ENCODE results near the gene PTPRD.

PTPRD gene

GRCh38 chr9:8845808-8846207, 1767.0 kb downstream of the PTPRD start:
- no peak for DNase-seq

DNA sequence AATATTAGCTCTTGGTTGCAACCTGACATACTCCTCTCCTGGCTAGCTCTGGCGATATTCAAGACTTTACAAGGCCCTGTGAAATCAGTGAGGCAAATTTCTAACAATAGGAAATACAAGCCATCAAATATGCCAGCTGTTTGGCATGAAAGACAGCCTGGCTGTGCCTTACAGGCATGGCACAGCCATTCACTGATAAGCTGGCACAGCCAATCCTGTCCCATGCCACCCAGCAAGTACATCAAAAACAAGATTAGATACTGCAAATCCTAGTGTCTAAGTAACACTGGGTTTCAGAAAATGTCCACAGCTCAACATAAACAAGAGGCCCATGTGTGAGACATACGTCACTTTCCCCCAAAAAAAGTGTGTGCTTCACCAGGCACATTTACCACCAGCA, 1767.4 kb downstream of the PTPRD start:
- no peak for DNase-seq

- DNase-seq, result no peak
Observed at GRCh38 chr9:8844549-8844948, 1768.3 kb downstream of the PTPRD start.

- DNase-seq, result no peak
Observed at GRCh38 chr9:8842402-8843193, 1770.2 kb downstream of the PTPRD start.

DNA sequence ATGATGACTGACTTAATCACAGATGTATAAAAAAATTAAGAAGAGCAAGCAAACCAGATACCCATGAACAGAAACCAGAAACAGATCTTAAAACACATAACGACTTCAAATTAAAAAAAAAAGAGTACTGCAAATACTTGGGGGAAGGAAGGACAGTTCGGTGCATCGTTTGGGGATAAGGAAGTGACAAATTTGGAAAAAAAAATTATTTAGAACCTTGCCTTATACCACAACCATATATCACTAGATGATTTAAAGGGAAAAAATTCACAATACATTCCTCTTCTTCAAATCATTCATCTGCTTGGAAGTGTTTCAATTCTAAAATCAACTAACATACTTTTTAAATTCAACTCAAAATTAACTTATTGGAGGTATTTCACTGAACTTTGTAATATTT, 1774.7 kb downstream of the PTPRD start:
- DNase-seq, result no peak

- DNase-seq, result no peak
Observed at GRCh38 chr9:8835291-8835690, 1777.5 kb downstream of the PTPRD start.

DNA sequence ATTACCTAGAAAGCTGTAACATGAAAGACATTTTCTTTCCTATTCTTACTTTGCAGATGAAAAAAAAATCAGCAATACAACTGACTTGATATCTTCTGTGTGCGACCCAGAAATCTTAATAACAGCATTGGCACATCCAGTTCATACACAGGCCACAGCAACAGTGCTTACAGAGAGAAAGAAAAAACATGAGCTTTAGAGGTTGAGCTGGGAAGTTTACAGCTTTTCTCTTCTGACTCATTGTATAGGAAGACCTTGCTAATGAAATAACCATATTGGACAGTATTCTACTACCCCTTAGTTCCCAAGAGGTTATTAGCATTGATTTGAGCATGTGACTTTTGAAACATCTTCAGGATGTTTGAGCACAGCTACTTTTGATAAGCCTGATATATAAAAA, 1779.8 kb downstream of the PTPRD start:
- DNase-seq, result no peak

DNA sequence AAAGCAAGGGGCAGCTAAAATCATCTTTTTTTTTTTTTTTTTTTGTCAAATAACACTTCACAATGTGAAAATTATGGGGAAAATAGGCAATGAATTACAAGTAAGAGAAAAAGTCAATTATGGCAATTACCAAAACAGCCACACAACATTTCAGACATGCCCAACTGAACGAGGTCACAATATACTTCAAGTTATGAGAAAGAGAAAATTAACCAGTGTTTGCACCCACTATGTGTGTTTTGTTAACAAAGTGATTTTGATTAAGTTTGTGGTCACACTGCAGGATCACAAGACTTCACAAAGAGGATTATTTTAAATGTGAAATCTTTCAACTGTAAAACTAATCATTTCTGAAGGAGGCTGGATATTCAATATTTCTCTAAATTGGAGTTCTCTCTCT, 1780.4 kb downstream of the PTPRD start:
- DNase-seq, result no peak

GRCh38 chr9:8831568-8831967, 1781.2 kb downstream of the PTPRD start:
- DNase-seq, result no peak

DNA sequence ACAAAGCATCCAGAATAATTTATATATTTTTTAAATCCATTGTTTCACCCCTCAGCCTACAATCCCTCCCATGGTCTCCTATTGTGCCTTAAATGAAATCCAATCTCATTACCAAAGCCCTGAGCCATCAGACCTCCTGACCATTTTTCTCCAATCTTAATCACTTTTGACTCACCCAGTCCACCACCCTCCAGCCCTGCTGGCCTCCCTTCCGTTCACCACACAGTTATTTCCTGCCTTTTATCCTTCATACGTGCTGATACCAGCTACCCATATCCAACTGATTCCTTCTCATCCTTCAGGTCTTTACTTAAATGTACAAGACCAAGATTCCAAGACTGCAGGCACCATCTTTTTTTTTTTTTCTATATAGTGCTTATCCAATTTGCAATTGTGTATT, 1786.5 kb downstream of the PTPRD start:
- no peak for DNase-seq

GRCh38 chr9:8825585-8826147, 1787.1 kb downstream of the PTPRD start:
- no peak for DNase-seq

- DNase-seq, result no peak
Observed at GRCh38 chr9:8823131-8823895, 1789.5 kb downstream of the PTPRD start.

- DNase-seq, result no peak
Observed at GRCh38 chr9:8822667-8823025, 1790.2 kb downstream of the PTPRD start.

- DNase-seq, result no peak
Observed at GRCh38 chr9:8821910-8822666, 1790.7 kb downstream of the PTPRD start.

- DNase-seq, result no peak
Observed at GRCh38 chr9:8817335-8817734, 1795.5 kb downstream of the PTPRD start.

GRCh38 chr9:8816361-8816760, 1796.4 kb downstream of the PTPRD start:
- DNase-seq, result no peak

DNA sequence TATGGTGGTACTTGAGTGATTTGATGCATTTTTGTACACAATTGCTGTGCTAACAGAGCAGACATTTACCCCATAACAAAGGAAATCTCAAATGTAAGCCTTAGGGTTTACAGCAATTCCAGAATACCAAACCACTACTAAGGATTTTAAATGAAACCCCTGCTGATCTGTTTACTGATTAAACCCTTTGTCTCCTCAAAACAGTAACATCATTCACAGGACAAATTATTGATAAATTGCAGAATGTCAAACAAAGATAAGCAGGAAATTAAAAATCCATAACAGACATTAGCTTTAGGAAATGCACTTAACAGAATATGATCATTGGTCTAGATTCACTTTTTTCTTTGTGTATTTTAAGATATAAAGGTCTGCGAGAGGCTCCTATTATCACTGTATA, 1796.9 kb downstream of the PTPRD start:
- DNase-seq, result no peak

GRCh38 chr9:8815219-8815618, 1797.6 kb downstream of the PTPRD start:
- no peak for DNase-seq

DNA sequence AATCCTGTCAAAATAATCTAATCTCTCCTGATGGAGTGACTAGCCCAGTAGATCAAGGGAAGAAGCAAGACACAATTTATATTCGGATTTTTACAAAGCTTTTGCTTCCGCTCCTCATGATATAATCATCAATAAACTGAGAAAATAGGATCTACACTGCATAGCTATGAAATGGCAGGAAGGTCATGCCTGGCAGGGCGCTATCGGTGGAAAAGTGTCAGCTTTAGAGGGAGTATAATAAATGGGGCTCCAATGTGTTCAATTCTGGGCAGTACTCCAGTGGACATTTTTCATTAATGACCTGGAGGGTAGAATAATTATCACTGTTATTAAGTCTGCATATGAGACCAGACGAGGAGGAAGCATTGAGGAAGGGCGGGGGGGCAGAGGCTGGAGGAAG, 1799.9 kb downstream of the PTPRD start:
- DNase-seq, result no peak

GRCh38 chr9:8809741-8810140, 1803.1 kb downstream of the PTPRD start:
- no peak for DNase-seq

- DNase-seq, result no peak
Observed at GRCh38 chr9:8806150-8806549, 1806.7 kb downstream of the PTPRD start.

DNA sequence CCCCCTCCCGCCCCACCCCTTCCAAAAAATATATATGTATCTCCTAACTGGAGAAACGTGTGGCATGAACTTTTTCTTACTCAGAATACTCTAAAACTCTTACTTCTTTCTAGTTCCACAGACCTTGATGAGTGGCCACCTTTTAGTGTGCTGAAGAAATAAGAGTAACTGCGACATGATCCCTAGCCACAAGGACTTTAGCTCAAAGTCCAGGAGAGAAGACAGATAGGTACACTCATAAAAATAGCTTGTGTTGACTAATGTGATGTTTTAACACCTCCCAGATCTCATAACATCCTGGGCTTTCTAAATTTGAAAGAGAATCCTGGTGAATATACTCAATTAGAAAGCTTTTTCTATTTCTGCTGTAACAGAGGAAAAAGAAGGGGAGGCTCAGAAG, 1808.2 kb downstream of the PTPRD start:
- no peak for DNase-seq

GRCh38 chr9:8802242-8802641, 1810.6 kb downstream of the PTPRD start:
- no peak for DNase-seq

GRCh38 chr9:8800196-8800595, 1812.6 kb downstream of the PTPRD start:
- DNase-seq, result no peak

Measured in activated T-cell treated with anti-CD3 and anti-CD28 coated beads for 4 hours (primary cell).